ENCODE measurements around the gene WWC2.
"Not testable (repeated sequence)": the region's sequence is repeated elsewhere in the genome, so short reads cannot be mapped to it uniquely, and the experiment has no call there.

The WWC2 gene

DNA sequence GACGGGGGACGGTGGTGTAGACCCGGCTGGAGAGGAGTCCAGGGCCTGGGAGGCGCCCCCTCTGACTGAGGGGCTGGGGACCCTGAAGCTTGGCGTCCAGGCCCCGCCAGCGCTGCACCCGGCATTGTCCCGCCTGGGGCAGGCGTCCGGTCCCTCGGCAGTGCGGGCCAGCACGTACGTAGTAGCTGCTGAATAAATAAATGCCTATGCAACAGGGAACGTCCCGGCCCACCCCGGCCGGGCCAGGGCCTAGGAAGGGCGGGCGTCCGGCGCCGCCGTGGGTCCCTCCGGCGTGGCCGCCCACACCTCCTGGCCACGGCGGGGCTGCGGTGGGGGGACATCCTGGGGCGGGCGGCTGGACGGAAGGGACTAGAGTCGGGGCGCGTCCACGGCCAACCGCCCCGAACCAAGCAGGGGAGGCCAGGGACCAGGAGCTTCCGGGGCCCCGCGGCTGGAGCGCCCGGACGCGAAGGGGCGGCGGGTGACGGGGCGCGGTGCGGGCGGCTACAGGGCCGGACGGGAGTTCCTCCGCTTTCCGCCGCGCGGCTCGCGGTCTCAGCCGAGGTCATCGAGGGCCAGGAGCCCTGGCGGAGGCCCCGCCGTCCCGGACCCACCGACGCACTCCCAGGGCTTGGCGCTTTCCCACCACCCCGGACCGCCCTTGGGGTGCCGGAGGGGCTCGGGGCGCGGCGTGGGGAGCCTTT is 886 bp upstream of the WWC2 start:
- intact Hi-C loops (cut with DNase I), result no loop called here
- DNase-seq, result peak in 30 of 42 donors; percentile 1 to 51 (median 22)

DNA sequence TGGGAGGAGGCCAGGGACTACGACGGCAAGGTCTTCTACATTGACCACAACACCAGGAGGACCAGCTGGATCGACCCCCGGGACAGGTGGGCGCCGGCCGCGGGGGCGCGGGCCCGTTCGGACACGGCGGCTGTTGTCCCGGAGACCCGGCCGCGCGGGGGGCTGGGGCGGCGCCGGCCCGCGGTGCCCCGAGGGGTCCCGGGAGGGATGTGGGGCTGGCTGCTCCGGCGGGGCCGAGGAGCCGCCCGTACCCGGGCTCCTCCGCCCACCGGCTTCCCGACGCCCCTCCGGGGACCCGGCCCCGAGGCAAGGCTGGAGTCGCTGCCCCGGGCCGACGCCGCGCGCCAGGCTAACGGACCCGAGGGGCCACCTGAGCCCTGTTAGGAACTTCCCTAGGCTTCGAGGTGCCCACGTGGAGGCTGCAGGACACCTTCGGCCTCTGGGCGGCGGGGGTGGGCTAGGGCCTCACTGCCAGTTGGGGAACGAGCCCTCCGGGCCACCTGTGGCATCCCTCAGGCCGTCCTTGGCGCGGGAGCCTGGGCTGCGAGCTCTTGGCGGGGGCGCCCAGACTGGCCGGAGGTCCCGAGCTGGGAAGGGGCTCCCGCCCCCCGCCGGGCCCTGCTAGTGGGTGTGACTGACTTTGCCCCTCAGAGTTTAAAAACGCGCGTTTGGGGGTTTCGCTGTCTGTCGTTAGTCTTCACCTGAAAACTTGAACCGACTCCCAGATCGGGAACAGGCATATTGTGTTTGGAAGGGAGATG is 660 bp downstream of the WWC2 start:
- peak in 27 of 42 donors; percentile 2 to 48 (median 20) for DNase-seq
- intact Hi-C loops (cut with DNase I), result no loop called here

DNA sequence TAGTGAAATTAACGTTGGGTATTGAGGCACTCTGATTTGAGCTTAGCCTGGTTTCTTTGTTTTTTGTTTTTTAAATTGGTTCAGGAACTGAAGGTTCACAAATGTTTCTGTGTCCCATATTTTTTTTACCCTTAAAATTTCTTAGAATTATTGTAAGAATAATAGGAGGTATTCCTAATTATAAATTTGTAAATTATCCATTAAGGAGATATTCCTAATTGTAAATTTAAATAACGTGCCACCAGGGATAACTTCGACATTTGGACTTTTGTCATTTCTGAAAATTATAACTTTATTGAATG is 1.2 kb downstream of the WWC2 start:
- intact Hi-C loops (cut with DNase I), result no loop called here
- DNase-seq, result no peak

DNA sequence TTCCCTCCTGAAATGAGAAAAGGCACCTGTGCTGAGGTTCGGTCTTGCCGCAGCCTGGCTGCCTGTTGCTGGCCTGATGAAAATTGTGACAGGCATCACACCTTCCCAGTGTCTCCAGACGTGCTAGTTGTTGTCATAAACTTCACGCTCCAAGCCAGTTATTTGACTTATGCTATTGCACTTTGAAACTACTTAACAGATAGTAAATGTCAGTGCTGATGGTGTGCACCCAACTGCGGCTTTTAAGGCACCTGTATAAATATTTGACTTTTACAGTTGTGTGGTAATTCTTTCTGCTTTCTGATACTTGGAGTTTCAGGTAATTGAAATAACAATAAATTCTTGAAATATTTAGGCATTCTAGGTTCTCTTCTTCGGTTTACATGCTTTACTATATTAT is 1.8 kb downstream of the WWC2 start:
- intact Hi-C loops (cut with DNase I), result no loop called here
- no peak for DNase-seq

DNA sequence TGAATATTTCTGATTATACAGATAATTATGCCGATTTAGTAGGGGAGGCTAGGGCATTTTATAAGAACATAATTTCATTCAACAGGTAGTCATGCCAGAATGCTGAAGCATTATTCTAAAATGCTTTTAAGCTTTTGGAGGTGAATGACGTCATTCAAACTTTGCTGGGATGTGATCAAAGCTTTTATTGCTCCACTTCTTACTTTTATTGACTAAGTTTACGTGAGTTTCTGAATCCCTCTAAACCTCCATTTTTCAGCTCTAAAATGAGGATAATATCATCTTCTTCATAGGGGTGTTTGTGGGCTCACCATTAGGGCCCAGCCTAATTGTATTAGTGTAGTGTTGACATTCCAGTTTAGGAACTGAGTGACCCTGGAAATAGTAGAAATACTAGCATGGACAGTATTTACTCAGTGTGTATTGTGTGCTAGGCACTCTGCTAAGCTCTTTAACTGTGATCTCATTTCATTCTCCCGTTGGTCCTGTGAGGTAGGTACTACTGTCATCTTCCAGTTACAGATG is 3.0 kb downstream of the WWC2 start:
- intact Hi-C loops (cut with DNase I), result no loop called here
- no peak for DNase-seq

DNA sequence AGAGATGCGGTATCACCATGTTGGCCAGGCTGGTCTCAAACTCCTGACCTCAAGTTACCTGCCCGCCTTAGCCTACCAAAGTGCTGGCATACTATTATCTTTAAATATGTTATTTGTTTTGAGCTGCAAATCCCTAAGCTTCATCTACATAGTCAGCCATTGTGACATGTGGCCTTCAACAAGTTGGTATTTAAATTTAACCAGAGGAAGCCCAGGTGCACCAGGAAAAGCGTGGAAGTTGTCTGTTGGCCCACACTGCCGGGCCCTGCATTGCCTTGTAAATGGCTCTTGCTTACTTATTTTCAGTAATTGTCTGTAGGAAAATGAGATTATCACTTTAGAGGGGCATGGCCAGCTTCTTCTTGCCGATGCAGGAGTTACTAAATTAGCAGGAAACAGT is 6.0 kb downstream of the WWC2 start:
- intact Hi-C loops (cut with DNase I), result no loop called here
- no peak for DNase-seq

DNA sequence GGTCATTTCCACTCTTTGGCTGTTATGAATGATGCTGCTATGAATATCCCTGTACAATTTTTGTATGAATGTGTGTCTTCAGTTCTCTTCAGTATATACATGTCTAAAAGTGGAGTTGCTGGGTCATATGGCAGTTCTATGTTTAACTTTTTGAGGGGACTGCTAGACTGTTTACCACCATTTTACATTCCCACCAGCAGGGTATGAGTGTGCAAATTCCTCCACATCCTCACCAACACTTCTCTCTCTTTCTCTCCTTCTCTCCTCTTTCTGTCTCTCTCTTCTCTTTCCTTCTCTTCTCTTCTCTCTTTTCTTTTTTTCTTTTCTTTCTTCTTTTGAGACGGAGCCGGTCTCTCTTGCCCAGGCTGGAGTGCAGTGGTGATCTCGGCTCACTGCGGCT is 7.8 kb downstream of the WWC2 start:
- no peak for DNase-seq
- intact Hi-C loops (cut with DNase I), result no loop called here

DNA sequence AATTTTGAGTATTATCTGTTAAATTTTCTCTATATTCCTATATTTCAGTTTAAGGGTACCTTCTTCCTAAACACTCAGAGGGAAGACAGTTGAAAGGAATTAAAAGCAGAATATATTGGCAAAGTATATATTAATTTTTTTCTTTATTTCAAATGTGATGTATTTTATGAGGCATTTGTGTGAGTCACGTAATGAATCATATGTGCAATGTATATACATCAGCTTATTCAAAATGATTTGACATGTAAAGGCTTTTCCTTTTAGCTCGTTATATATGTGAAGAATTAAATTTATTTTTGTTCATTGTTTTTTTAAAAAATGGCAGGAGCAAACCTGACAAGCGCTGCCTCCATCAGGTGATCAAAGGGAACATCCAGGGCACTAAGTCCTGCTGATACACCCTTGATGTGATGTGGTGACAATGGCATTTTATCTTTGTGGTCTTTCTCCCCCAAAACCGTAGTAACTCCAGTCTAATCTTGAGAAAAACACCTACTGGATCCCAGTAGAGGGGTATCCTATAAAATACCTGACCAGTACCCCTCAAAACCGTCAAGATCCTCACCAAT is 8.9 kb downstream of the WWC2 start:
- intact Hi-C loops (cut with DNase I), result no loop called here
- DNase-seq, result no peak

DNA sequence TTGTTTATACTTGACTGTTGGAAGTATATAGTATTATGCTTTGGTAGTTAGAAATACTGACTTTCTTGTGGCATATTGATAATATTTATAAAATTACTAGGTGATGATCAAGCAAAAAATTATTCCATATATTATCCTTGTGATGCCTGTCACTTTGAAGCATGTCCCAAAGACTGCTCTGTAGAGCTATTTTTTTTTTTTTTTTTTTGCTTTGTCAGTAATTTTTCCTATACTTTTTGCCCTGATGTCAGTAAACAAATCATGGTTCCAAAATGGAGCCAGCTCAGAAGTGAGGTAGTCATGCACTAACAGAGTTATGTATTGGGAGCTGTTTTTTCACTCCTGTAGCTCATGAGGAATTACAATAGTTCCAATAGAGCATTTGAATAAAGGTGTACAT is 11.2 kb downstream of the WWC2 start:
- DNase-seq, result no peak
- intact Hi-C loops (cut with DNase I), result no loop called here

DNA sequence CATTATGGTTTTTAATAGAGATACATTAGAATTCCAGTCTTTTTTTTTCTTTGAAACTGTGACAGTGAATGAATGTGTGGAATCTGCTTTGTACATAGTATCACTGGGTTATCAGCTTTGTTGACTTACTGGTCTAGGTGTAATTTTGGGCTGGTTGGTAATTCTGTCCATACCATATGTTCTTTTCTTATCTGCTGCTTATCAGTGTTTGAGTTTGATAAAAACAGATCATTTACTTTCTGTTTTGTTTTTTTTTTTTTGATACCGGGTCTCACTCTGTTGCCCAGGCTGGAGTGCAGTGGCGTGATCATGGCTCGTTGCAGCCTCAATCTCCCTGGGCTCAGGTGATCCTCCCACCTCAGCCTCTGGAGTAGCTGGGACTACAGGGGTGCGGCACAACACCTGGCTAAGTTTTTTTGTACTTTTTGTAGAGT is 12.4 kb downstream of the WWC2 start:
- intact Hi-C loops (cut with DNase I), result no loop called here
- DNase-seq, result no peak

DNA sequence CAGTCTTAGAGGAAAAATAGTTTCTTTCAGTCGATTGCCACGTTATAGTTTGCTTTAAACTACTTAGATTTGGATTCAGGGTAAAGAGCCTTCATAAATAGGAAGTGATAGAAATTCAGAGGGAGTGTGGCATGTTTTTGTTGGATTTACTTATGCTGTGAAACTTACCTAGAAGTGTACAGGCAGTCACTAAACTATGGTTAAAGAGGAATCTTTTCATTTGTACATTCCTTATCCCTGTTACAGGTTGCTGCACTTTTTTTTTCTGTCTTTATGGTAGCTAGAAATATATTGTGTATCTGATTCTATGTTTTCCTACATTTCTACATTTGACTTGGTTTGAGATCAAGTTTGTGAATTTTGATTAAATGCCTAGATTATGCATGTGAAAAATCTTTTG is 19.1 kb downstream of the WWC2 start:
- DNase-seq, result no peak
- intact Hi-C loops (cut with DNase I), result no loop called here

DNA sequence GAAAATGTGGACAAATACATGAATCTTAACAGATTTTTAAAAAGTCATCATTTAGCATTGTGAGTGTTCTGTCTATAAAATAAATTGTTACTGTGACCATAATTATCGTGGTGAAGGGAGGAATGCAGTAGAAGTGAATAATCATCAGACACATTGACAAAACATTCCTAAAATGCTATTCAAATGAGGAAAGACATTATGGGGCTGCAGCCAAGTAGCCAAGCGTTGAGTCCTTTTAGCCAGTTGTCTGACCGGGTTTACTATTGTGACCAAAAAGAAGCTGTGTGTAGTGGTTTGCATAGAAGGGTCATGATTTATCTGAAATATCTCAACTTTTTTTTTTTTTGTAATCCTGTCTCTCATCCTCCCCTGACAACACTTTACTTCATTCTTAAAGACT is 19.5 kb downstream of the WWC2 start:
- intact Hi-C loops (cut with DNase I), result no loop called here
- peak in 1 of 42 donors; percentile 9 for DNase-seq

DNA sequence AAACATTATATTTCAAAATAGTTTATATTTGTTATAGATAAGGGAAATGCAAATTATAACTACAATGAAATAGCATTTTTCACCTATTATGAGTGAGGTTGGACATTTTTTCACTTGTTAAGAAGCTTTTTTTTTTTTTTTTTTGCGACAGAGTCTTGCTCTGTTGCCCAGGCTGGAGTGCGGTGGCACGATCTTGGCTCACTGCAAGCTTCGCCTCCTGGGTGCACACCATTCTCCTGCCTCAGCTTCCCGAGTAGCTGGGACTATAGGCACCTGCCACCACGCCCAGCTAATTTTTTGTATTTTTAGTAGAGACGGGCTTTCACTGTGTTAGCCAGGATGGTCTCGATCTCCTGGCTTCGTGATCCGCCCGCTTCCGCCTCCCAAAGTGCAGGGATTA is 22.6 kb downstream of the WWC2 start:
- intact Hi-C loops (cut with DNase I); DNase-seq: not testable (repeated sequence)

DNA sequence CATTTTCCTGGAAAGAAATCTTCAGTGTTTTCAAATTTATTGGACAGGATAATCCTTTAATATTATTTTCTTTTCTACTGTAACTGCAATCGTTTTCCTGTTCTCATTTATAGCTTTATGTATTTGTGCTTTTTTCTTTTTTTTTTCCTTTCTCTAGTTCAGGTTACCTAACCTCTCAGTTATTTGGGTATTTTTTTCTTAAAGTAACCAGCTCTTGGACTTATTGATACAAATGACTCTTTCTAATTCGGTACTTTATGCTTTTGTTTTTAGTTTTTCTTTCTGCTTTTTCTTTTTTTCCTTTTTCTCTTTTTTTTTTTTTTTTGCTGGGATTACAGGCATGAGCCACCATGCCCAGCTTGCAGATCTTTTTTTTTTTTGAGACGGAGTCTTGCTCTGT is 25.2 kb downstream of the WWC2 start:
- no peak for DNase-seq
- intact Hi-C loops (cut with DNase I), result no loop called here

DNA sequence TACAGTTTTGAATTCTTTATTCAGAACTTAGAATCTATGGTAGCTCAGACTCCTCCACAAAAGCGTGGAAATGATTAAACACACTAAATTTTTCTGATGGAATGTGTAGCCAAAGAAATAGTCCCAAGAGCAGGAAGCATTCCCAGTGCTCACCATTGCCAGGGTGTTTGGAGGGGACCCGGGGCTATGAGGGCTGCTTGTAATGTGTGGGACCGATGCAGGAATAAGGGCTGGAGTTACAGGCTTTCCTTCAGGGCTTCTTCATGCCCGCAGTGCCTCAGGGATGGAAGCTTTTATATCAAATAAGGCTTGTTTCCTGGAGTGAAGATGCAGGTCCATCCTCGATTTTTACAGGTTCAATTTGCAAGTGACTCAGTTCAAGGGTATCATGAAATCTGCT is 25.8 kb downstream of the WWC2 start:
- intact Hi-C loops (cut with DNase I), result no loop called here
- DNase-seq, result no peak

DNA sequence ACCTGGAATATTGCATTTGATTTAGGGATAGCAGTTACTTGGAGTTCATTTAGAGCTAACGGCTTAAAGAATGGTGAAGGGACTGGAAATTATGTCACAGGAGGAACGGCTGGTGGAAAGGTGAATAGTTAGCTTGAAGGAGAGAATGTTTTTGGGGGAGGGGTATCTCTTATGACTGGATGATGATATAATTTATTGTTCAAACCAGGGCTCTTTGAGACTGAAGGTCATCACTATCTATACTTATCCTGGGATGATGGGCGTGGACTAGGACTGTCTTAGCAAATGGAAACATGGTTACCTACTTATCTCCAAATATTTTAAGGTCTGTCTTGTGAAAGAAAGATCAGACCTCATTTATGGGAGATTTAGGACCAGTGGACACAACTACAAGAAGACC is 30.1 kb downstream of the WWC2 start:
- intact Hi-C loops (cut with DNase I), result no loop called here
- no peak for DNase-seq

DNA sequence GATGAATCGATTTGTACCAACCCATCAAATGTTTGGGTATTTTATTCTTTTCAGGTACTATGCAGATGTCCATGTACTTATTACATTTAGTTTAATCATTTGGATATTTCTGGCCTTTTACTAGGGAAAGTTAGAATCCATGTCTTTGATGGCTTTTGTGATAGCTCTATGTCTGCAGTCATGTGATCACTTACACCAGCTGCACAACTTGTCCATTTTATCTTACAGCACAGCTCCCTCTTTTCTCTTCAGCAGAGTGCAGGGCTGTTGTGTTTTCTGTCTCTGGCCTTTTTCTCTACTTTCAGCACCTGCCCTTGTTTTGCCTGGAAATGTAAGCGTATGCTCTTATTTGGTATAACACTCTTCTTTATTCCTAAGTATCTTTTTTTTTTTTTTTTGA is 30.6 kb downstream of the WWC2 start:
- DNase-seq, result peak in 1 of 42 donors; percentile 17
- intact Hi-C loops (cut with DNase I), result no loop called here

DNA sequence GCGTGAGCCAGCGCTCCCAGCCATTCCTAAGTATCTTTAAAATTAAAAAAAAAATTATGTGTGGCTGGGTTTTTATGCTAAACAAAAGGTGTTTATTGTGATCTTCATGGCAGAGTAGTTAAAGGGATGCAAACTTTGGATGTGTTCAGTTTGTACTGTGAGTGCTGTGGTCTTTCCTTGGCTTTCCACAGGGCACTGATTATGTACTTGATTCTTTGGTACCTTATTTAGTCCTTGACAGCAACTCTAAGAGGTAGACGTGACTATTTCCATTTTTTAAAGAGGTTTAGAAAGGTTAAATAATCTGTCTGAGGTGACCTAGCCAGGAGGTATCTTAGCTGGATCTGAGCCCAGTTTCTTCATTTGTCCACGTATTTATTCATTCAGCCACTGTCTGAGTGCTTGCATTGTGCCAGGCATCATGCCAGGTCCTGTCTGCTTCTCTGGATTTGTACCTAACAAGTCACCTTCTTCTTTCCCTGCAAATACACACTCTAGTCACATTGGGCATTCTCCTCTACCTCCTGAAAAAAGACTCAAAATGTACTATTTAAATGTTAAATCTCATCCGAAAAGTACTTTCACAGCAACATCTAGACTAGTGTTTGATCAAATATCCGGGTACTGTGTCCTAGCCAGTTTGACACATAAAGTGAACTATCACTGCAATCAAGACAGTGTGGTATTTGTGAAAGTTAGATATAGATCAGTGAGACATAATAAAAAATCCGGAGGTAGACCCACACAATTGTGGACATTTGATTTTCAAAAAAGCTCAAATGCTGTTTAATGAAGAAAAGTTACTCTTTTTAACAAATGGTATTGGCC is 31.5 kb downstream of the WWC2 start:
- intact Hi-C loops (cut with DNase I), result no loop called here
- DNase-seq, result no peak

DNA sequence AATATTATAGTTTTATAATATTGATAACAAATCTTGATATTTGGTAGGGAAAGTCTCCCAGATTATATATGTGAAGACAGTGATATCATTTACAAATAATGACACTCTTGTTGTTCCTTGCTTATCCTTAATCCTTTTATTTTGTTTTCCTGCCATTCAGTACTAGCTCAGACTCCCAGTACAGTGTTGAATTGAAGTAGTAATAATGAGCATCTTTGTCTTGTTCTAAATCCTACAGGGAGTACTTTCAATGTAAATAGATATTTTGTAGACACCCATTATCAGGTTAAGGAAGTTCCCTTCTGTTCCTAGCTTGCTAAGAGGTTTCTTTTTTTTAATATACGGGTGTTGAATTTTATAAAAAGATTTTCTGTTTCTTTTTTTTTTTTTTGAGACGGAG is 33.0 kb downstream of the WWC2 start:
- no peak for DNase-seq
- intact Hi-C loops (cut with DNase I), result no loop called here

DNA sequence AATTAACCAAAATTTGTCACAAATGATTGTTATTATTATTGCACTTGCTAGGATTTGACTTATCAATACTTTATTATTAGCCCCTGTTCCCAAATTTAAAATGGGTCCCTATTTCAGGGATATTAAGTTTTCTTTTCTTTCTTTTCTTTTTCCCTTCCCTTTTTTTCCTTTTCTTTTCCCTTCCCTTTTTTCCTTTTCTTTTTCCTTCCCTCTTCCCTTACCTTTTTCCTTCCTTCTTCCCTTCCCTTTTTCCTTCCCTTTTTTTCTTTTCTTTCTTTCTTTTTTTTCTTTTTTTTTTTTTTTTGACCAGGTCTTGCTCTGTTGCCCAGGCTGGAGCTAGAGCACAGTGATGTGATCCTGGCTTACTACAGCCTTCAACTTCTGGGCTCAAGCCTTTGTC is 33.8 kb downstream of the WWC2 start:
- DNase-seq, result no peak
- intact Hi-C loops (cut with DNase I), result no loop called here

Measured in head of caudate nucleus (tissue), 42 donors.